ENCODE results near the gene COL16A1.

Gene COL16A1

DNA sequence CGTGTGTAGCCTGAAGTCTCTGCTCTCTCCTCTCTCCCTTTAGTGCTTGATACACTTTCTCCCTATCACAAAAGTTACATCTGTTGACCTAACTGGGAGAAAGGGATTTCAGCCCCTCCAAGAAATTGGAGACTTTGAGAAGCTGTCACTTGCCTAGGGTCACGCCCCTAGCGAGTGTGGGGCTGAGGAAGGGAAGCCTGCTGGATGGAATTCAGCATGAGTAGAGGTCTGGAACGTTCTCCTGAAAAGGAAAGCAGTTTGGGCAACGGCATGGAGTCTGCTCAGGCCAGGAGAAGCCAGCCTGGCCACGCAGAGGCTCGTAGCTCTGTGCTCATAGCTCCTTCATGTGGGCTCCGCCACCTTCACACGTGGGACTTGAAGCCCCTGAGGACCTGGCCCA is 22.4 kb downstream of the COL16A1 start:
- DNase-seq = no peak

DNA sequence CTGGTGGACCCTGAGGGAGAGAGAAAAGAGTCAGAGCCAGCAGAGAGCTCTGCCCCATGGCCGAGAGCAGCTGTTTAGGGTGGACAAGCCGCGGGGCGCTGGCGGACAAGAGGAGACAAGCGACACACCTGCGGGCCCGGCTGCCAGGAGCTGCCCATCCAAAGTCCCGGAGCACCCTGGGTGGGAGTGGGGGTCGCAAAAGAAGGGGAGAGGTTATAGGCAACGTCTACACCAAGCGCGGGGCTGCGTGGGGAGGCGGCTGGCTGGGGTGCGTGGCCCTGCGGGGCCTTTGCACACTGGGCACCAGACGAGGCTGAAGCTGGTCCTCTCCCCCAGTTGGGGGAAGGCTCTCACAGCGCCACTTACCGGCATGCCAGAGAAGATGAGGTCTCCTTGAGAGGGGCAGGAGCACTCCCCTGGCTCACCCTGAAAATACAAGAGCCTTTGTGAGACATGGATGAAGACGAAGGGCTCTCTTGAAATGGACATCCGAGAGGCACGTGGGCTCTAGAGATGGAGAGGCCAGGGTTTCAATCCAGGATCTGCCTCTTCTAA is 24.1 kb downstream of the COL16A1 start:
- DNase-seq = no peak

DNA sequence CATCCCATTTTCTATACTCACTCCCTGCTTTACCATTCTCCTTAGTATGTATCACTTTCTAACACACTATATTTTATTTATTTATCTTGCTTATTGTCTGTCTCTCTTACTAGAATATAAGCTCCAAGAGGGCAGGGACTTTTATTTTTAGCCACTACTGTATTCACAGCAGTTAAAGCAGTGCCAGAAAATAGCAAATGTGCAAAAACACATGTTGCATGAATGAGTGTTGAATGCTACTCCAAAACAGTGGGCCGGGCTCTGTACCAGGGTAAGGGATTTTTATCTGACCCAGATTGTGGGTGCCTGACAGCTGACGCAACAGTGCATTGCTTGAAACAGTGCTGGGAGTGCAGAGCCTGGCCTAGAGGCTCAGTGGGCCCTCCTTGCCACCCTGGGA is 24.7 kb downstream of the COL16A1 start:
- no peak for DNase-seq

DNA sequence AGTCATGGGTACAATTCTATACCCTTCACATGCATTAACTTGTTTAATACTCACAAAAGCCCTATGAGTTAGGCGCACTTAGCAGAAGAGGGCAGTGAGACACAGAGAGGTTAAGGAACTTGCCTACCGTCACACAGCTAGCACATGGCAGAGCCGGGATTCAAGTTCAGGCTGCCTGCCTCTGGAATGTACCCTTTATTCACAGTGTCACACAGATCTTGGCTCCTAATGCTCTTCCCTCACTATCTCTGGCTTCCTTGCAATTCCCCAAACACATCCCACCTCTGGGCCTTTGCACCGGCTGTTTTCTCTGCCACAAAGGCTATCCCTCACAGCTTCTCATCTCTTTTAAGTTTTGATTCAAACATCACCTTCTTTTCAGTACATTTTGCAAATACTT is 25.1 kb downstream of the COL16A1 start:
- DNase-seq = no peak

DNA sequence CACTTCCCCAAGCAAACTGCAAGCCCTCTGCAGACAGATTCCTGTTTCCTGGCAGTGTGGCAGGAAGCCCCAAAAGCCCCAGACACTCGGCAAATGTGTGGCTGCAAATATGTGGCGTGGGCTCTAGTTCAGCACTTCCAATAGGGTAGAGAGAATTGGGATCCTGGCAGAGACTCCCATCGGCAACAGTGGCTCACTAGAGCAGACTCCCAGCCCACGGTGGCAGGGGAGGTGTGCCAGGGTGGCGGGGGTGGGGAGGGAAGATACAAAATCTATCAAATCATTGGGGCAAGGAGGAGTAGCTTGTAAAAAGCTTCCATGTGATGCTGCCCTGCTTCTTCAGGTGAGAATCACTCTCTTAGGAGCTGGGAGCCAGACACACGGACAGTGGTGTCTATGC is 25.9 kb downstream of the COL16A1 start:
- DNase-seq = no peak

DNA sequence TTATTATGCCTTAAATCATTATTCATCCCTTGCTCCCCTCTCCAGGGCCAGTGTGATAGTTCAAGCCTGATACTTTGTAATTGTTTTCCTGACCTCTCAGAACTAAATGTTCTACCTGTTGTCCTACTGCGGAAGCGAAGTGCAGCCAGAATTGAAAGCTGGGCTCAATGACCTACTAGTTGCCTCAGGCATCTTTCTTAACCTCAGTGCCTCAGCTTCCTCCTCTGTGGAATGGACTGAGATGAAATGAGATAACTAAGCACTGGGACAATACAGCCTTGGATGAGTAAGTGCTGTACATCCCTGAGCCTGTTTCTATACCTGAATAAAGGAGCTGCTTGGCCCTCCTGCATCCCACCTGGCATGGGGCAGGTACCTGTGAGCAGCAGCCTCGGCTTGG is 26.4 kb downstream of the COL16A1 start:
- DNase-seq = no peak

DNA sequence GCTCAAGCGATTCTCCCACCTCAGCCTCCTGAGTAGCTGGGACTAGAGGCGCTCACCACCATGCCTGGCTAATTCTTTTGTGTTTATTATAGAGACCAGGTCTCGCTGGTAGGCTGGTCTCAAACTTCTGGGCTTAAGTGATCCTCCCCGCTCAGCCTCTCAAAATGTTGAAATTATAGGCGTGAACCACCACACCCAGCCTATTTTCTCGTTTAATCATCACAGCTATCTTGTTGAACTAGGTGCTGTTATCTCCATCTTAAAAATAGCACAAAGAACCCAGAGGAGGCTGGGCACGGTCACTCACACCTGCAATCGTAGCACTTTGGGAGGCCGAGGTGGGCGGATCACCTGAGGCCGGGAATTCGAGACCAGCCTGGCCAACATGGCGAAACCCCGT is 28.1 kb downstream of the COL16A1 start:
- no peak for DNase-seq

DNA sequence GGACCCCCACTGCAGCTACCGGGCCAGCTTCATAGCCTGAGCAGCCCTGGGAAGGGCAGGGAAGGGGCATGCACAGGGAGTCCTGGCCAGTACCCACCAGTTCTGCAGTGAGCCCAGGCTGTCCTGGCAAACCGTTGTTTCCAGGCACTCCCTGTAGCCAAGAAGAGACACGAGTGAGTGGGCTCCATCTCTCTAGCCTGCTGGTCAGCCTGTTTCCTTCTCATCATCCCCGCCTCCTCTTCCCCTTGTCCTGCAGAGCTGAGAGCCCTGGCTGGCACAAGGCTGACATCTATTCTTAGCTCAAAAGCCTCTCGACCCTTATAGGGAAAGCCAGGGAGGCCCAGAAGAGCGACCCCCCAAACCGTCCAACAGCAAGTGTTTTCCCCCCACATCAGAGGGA is 28.7 kb downstream of the COL16A1 start:
- no peak for DNase-seq

DNA sequence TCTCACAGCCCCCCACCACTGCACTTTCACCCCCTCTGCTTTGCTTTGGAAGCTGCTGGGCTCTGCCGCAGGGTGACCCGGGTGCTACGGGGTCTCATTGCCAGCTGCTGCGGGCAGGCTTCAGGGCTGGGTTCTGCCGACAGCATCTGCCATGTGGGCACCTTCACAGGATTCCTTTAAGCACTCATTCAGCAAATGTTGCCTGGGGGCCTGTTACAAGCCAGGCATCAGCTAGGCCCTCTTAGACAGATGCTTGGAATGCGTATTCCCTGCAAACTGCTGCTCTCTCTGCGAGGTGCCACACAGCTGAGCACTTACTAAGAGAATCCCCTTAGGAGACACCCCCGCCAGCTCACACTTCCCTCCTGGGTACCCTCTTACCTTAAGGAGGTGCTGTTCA is 29.2 kb downstream of the COL16A1 start:
- DNase-seq = no peak

DNA sequence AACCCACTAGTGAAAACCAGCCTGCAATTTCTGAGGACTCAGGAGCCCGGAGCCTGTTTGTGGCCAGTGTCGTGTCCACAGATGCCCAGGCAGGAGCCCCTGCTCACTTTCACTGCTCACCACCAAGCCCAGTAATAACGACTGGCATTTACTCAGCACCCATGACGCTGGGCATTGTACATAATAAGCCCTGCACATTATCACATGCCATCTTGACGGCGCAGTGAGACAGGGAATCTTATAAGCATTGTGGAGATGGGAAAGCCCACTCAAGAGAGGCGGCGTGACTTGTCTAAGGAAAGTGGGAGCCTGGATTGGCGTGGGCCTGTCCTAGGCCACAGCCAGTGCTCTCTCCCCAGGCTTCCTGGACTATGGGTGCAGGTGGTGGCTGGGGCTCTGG is 30.4 kb downstream of the COL16A1 start:
- no peak for DNase-seq

DNA sequence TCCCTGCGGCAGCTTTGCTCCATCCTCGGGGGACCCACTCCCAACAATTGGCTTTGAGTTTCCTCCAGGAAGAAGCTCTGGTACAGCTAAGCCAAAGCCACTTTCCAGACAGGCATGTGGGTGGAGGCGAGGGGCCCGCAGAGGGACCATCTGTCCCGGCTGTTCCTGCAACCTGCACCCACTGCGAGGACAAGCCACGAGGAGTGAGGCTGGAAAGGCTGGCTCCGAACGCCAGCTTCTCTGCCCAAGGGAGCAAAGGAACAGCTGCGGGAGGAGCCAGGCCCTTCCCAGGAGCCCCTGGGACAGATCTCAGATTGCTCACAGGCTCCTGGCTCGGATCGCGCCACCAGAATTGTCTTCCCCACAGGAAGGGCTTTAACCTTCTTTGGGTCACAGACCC is 30.8 kb downstream of the COL16A1 start:
- no peak for DNase-seq

DNA sequence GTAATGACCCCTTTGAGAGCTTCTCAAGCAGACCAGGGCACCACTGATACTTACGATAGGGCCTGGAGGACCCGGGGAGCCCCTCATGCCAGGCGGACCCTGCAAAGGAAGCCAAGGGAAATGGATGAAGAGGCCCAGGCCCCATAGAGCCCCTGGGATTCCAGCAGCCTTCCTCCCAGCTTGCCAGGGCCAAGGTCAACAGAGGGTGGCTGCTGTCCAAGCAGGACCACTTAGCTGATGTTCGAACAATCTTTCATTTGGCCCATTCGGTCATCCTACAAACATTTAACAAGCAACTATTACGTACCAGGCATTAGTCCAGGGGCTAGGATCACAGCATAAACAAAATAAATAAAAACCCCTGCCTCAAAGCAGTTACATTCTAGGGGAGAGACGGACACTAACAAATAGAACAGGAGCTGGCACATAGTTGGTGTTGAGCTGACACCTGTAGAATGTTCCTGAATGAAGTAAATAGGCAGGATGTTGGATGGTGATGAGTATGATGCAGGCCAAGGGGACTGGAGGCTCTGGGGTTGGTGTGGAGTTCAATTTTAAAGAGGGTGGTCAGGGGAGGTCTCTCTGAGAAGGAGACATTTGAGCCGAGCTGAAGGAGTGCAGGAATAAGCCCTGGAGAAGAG is 32.1 kb downstream of the COL16A1 start:
- no peak for DNase-seq

DNA sequence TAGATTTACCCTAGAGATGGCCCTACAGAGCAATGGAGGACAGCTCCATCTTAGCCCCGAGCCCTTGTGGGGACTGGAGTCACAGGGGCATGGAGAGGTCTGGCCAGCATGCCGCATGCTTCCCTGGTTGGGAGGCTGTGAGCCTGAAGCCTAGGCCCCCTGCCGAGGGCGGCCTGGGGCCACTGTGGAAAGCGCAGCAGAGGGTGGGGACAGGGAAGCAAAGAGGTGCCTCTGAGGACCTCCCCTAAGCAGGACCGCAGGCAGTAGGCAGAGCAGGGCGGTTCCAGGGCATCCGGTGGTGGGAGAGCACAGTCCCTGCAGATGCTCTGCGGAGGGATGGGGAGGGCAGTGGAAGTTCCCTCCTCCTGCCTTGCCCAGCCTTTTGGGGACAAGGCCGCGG is 32.7 kb downstream of the COL16A1 start:
- DNase-seq = no peak

DNA sequence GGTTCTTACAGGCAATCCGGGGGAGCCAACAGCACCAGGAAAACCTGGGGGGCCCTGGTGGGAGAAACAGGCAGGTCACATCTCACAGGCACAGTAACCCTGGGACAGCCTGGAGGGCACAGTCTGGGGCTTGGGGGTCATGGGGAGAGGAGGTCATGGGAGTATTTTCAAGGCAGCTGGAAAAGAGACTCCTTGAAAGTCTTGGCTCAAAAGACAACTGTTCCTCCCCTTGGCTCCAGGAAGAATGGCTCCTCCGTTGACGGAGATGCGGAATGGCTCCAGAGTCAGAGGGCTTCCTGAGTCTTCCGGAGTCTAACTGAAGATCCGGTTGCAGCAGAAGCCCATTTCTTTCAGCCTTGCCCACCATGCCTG is 33.2 kb downstream of the COL16A1 start:
- DNase-seq = no peak

DNA sequence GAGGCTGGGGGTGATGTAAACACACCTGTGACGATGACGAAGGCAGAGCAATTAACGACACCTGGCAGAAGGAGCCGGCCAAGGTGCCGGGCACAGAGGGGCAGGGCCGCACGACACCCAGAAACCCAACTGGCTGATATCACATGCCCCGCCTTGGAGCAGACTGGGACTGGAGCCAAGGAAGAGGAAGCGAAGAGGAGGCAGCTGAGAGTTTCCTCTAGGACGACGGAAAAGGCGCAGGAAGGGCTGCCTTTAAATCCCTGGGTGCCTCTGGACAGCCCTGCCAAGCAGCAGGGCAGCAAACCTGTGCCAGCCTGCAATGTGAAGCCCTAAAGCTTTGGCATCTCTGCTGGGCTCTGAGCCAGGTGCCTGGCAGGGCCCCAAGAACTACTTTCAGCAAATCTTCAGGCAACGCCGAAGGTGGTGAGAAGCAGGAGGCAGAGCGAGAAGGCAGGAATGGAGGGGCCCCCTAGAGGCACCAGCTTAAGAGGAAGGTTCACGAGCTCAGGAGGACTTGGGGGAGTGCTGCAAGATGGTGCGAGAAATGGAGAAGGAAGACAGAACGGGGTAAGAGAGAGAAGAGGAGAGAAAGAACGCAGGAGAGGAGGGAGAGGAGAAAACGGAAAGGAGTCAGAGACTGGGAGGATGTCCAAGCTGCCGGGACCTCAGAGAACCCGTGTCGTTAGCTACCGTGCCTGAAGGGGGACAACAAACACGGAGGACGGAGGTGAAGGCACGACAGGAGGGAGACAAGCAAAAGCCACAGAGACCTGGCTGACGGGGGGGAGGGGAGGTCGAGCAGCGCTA is 33.8 kb downstream of the COL16A1 start:
- peak; percentile 49 to 60 (median 54) for DNase-seq

DNA sequence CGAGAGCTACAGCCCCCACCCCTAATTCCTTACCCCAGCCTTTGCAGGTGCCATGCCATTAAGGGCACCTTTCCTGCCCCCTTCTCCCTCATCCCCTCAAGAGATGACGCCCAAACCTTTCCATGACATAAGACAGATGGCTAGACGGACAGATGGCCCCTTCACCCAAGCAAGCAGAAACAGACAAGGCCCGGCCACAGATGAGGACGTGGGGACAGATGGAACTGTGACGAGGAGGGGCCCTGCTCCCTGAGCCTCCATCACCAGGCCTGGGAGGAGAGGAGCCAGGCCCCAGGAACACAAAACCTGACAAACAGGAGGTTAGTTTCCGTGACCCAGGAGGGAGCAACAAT is 34.4 kb downstream of the COL16A1 start:
- DNase-seq = no peak

DNA sequence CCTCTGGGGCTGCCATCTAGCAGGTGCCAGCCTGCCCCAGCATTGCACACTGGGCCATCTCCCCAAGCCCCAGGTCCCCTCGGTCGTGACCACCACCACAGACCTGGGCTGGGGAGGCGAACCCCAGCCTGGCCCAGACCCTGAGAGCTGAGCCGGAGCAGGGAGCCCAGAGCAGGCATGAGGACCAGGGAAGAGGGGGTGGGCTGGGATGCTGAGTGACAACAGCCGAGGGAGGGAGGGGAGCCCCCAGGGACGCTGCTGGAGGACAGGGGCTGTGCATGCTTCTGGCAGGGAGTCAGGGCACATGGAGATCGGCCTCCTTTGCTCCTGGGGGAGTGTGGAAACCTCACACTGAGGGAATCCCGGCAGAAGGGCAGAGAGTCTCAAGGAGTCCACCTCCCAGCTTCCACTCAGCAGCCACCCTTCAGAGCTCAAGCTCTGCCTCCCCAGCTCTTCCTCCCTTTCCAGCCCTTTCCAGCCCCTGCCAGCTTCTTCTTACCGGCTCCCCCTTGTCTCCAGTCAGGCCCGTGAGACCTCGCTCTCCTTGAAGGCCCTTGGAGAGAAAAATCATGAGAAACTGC is 35.4 kb downstream of the COL16A1 start:
- DNase-seq = no peak

DNA sequence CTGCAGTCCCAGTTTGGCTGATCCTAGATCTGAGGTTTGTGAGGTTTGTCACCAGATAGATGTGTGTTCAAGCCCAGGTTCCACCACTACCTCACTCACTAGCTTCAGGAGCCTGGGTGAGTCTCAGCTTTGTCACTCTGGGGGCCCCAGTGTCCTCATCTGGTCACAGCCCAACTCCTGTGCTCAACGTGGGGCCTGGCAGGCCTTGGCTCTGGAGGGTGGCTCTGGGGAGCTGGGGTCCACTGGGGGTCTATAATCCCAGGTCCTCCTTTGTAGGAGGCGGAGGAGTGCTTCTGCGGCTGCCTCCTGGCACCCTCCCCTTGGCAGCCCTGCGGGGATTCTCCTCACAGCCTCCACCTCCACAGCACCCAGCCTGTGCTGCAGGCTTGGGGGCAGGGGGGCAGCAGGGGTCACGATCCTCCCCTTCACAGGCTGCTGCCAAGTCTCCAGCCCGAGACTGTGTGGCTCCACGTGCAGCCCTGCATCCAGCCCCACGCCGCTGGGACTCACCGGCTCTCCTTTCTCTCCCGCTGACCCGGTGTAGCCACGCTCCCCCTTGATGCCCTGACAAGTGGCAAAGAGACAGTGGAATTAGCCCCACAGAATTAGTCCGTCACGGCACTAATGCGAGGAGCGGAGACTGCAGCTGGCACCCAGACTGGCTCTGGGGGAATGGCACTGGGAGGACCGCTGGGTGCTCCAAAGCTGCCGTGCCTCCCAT is 36.6 kb downstream of the COL16A1 start:
- DNase-seq = no peak

DNA sequence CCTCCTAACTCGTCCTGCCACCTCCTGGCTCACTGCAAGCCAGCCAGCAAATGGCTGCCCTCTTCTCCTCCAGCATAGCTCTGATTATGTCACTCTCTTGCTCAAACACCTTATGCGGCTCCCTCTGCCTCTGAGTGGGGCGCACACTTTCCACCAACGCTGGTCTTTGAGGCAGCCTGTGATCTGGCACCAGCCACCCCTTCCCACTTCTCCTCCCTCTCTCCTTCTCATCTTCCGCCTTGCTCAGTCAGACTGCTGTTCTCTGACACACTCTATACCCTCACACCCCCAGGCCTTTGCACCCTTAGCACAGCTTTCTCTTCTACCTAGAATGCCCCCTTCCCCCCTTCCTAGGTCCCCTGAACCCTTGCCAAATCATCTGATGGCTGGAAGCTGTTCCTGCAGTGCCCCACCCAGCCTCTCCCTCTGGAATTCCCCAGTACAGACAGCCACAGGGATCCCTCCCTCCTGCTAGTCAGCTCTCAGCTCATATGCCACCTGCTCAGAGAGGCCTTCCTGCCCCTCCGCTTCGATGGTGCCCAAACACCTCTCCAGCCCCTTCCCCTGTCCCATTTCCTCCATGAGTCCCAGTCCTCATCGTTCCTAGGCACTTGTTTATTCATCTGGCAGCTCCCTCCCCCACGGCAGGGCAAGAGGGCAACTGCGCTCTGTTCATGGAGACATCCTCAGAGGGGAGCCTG is 37.4 kb downstream of the COL16A1 start:
- DNase-seq = no peak

DNA sequence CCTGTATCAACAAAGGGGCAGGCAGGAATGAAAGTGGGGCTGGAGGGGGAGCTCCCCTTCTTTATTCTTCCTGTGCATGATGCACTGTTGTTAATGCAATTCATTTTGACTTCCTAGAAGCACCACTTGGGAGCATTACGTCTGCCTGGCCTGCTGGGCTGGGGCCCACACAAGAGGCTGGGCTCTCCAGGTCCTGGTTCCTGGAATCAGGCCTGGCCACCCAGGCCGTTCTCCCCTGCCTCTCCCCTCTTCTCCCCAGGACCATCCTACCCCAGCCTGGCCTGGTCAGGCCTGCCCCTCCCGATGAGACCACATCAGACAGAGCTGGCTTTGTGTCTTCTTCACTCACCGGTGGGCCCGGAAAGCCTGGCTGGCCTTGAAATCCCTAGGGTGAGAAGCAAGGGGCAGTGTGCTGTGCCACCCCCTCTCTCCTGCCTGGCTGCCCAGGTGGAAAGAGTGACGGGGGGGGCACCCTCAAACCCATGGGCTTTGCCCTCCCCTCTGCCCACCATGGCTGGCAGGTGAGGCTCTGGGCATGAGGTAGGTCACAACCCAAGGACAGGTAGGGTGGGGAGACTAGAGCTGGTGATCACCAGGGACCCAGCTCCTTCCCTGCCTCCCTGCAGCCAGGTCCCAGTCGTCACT is 38.5 kb downstream of the COL16A1 start:
- no peak for DNase-seq

DNA sequence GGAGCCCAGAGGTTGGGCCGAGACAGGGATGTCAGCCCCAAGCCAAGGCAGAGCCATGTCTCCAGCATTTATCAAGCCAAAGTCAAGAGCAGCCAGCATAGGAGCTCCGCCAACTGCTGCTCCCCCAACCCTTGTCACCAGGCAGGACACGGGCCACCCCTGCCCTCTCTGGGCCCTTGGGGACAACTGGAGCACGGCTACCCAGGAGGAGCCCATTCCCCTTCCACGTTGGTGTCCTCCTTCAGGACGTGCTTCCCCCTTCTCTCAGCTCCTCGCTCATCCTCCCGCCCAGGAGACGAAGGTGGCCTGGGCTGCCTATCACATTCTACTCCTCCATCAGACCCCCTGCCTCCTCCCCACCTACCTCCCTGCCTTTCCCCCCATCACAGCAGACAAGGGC is 39.3 kb downstream of the COL16A1 start:
- no peak for DNase-seq
